Mucosa of stomach (tissue), 1 donor: Measurements from ENCODE around the gene TUBB6.

Experiments used
- H3K27me3 ChIP-seq: one replicate; pipeline ENCODE4 v1.7.0; 2013; ENCODE audit warnings: mild to moderate bottlenecking, low read length; ENCODE audit not compliant: control insufficient read depth, insufficient read depth
- H3K36me3 ChIP-seq: one replicate; pipeline ENCODE4 v1.7.0; 2013; ENCODE audit warnings: low read length; ENCODE audit not compliant: control insufficient read depth, insufficient read depth
- H3K4me1 ChIP-seq: one replicate; pipeline ENCODE4 v1.7.0; 2013; ENCODE audit warnings: mild to moderate bottlenecking, low read length; ENCODE audit not compliant: control insufficient read depth, insufficient read depth
- H3K4me3 ChIP-seq: one replicate; pipeline ENCODE4 v1.7.0; 2013; ENCODE audit warnings: low read length
- H3K9ac ChIP-seq: one replicate; pipeline ENCODE4 v1.7.0; 2013; ENCODE audit warnings: mild to moderate bottlenecking, low read length, moderate library complexity
- H3K9me3 ChIP-seq: one replicate; pipeline ENCODE4 v1.7.0; 2013; ENCODE audit warnings: mild to moderate bottlenecking, low read length, moderate library complexity; ENCODE audit not compliant: control insufficient read depth
- donor health status: Pancreatic carcinoma.

Gene TUBB6

DNA sequence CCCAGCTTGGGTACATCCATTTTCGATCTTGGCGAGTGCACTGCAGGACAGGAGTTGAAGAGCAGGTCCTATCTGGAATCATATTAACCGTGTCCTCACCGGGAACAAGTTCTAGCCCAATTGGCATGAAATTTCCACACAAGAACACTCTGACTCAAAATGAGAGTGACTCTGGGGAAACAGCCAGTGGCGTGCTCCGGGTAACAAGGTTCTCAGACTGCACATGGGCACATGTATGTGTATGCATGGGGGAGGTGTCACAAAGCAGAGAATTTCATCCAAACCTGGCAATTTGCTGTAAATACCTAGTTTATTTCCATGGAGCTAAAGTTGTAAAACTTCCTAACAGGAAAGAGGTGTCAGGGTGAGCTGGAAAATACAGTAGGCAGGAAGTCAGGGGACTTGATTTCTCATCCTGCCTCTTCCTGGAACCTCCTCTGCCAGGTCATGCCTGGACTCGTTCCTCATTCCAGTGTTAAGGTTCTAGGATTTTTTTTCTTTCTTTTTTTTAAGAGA lies 1.7 kb downstream of the TUBB6 start:
- H3K9me3 ChIP-seq = no peaks in the 10 kb centered on the region
- H3K27me3 ChIP-seq = peaks cover 37% of the 10 kb centered on the region
- no peaks in the 10 kb centered on the region for H3K36me3 ChIP-seq
- no peak overlapping the region for H3K9ac ChIP-seq
- H3K4me3 ChIP-seq = no peak overlapping the region
- H3K4me1 ChIP-seq = peaks cover 18% of the 10 kb centered on the region

DNA sequence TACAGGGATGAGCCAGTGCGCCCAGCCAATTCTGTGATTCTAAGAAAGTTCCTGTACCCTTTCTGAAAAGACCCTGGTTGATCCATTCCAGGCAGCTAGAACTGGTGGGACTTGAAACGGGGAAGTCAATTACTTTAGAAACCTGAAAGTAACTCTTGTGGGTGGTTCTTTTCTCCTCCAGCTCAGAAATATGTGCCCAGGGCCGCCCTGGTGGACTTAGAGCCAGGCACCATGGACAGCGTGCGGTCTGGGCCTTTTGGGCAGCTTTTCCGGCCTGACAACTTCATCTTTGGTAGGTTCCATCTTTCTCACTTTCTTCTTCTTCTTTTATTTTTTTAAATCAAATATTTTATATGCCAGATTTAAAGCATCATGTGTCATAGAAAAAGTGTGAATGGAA lies 2.7 kb downstream of the TUBB6 start:
- peaks cover 35% of the 10 kb centered on the region for H3K27me3 ChIP-seq
- H3K4me3 ChIP-seq = no peak overlapping the region

DNA sequence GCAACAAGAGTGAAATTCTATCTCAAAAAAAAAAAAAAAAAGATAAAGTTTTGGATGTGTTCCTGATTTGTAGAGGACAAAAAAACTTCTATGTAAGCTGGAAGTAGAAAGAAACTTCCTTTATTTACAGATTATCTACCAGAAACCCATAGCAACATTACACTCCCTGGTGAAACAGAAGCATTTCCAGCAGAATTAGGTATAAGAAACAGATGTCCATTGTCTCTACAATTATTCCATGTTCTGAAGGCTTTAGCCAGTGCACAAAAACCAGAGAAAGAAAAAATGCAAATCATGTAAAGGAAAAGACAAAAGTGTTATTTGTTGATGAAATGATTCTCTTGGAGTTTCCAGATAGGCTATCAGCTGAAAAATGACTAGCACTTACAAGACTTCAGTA lies 4.9 kb downstream of the TUBB6 start:
- H3K36me3 ChIP-seq = no peaks in the 10 kb centered on the region
- peaks cover 18% of the 10 kb centered on the region for H3K4me1 ChIP-seq

More for the DNA sequence above, 2.7 kb downstream of the TUBB6 start:
- H3K4me1 ChIP-seq = peaks cover 14% of the 10 kb centered on the region
- H3K9me3 ChIP-seq = no peaks in the 10 kb centered on the region
- no peak overlapping the region for H3K9ac ChIP-seq
- H3K36me3 ChIP-seq = no peaks in the 10 kb centered on the region

DNA sequence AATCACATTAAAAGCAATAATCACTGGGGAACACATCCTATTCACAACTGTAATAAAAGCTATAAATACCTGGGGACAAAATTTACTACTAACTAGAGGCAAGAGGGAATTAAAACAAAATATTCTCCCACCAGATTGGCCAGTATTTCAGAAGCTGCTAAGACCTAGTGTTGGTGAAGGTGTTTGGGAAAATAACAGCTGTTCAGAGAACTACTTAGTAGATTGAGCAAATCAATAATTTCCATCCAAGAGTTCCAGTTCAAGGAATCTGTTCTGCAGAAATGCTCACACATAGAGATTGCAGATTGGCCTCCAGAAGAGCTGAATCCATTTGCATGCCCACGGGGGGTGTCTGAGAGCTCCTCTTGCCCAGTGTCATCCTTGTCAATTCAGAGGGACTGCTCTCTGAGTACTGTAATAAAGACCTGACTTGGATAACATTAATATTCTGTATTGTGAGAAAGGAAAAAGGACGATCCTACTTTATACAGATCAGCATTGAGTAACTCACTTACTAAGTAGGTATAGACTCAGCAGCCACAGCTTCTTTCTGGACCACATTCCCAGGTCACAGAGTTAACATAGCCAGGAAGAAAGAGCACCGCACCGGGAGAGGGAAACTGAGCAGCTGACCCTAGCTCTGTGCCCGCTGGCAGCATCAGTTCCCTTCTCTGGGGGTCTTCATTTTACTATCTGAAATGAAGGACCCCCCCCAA lies 5.6 kb downstream of the TUBB6 start:
- H3K36me3 ChIP-seq = no peaks in the 10 kb centered on the region
- no peak overlapping the region for H3K4me3 ChIP-seq
- no peak overlapping the region for H3K9ac ChIP-seq
- peaks cover 22% of the 10 kb centered on the region for H3K4me1 ChIP-seq
- peaks cover 11% of the 10 kb centered on the region for H3K27me3 ChIP-seq
- no peaks in the 10 kb centered on the region for H3K9me3 ChIP-seq

More for the DNA sequence above, 4.9 kb downstream of the TUBB6 start:
- peaks cover 15% of the 10 kb centered on the region for H3K27me3 ChIP-seq
- no peaks in the 10 kb centered on the region for H3K9me3 ChIP-seq
- H3K9ac ChIP-seq = no peak overlapping the region
- H3K4me3 ChIP-seq = no peak overlapping the region

DNA sequence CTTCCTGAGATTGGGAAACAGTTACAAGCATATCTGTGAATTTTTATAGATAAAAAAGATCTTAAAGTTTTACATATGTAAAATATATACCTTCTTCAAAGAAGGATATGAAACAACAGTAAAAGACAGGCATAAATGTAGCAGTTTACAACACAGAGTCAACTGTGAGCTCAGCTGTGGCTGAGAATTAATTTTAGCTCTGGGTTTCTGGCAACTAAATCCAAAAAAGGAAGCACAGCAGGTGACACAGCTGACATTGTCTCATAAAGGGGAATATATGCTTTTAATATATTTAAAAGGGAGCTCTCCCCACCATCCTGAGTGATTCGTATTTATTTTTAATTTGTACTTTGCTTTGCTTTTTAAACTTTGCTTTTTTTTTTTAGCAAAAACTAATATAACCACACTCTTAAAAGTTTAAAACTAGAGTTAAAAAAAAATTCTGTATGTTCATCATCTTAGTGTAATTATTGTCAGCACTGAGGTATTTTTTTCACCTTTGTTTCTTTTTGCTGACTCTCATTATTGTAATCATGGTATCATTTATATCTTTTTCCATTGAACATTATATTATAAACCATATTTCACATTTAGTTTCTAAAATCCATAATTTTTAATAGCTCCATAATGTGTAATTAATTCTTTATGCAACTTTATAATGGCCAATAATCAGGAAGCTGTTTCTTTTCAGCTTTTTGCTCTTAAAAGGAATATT lies 6.7 kb downstream of the TUBB6 start:
- Histone ChIP-seq H3K4me1 (peaks cover 18% of the 10 kb centered on the region), H3K9me3 (no peaks in the 10 kb centered on the region), H3K4me3 (no peak overlapping the region), H3K27me3 (peaks cover 1% of the 10 kb centered on the region), H3K36me3 (no peaks in the 10 kb centered on the region), H3K9ac (no peak overlapping the region)

DNA sequence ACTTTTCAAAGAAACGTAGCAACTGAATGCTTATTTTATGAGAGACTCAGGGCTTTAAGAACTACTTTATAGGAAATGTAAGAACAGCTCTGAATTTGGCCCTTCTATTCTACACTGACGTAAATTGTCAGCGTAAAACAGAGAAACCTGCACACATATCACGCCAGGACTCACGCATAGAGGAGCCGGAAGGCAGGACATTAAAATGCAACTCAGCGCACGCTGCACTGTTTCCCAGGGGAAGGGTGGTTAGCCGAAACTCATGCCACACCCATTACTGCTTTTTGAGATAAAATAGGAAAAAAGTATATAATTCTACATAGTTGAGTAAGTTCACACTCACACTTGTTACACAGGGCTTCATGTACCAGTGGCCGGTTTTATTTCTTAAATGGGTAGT lies 7.4 kb downstream of the TUBB6 start:
- Histone ChIP-seq H3K9me3 (no peaks in the 10 kb centered on the region), H3K4me3 (no peak overlapping the region), H3K27me3 (no peaks in the 10 kb centered on the region), H3K9ac (no peak overlapping the region), H3K36me3 (no peaks in the 10 kb centered on the region), H3K4me1 (peaks cover 18% of the 10 kb centered on the region)

DNA sequence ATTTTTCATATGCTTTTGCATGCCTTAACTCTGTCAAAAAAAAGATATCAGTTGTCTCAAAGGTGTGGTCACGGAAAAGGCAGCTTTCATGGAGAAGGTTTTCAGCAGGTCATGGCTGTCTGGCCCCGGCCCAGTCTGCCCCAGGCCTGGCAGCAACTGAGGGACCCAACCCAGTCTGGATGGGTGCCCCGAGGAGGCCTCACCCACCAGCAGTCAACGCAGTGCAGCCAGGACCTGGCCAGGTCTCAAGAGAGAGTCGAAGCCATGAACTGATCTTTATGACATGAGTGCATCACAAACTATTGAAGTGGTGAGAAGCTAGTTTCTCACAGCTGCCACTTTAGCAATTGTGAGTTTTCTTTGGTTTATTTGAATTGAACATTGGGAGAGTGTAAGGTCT lies 7.9 kb downstream of the TUBB6 start:
- Histone ChIP-seq H3K4me3 (no peak overlapping the region), H3K36me3 (no peaks in the 10 kb centered on the region), H3K9ac (no peak overlapping the region), H3K9me3 (no peaks in the 10 kb centered on the region), H3K4me1 (peaks cover 18% of the 10 kb centered on the region), H3K27me3 (no peaks in the 10 kb centered on the region)

DNA sequence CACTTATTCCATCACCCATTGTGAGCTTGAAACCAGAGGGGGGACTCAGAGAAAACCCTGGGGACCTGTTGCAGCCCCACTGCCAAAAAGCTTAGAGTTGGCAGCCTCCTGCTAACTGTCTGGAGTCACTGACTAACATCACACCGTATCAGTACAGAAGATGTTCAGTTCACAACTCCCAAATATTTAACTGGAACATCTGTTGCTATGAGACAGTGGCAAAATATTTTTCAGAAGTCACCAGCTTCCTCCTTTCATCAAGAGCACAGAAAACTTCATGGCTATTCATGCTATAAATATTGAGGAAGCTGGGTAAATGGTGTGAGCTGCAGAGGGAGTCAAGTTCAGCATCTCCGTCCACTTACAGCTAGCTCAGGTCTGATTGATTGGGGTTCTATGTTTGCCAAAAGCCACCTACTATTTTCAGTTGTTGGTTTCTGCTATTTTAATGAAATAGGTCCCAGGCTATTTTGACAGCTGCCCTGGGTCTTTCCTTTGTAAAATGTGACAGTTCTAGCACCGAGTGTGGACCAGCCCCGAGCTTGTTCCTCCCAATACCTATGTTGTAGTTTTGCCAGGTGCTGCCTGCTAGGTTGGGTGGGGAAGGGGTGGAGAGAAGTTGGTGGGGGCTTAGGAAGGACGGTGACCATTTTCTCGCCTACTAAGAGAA lies 9.8 kb downstream of the TUBB6 start:
- no peaks in the 10 kb centered on the region for H3K36me3 ChIP-seq
- no peak overlapping the region for H3K9ac ChIP-seq
- peaks cover 18% of the 10 kb centered on the region for H3K4me1 ChIP-seq
- H3K4me3 ChIP-seq = no peak overlapping the region
- no peaks in the 10 kb centered on the region for H3K9me3 ChIP-seq
- no peaks in the 10 kb centered on the region for H3K27me3 ChIP-seq

DNA sequence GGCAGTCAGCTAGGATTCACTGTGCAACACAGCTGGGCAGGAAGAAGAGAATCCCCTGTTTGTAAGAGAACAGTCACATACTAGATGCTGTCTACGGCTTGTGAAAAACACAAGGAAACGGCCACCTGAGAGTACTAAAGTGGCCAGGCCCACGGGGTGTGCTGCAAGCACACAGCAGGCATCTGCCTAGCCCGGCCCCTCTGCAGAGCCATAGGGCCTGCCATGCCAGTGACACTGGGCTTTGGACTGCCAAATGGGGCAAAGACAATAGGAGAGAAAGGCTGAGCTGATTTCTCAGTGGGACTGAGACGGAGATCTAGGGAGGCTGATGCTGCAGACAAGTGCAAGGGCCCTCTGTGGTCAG lies 10.3 kb downstream of the TUBB6 start:
- Histone ChIP-seq H3K4me3 (no peak overlapping the region), H3K9me3 (no peaks in the 10 kb centered on the region), H3K4me1 (peaks cover 16% of the 10 kb centered on the region), H3K9ac (no peak overlapping the region), H3K27me3 (no peaks in the 10 kb centered on the region), H3K36me3 (no peaks in the 10 kb centered on the region)

DNA sequence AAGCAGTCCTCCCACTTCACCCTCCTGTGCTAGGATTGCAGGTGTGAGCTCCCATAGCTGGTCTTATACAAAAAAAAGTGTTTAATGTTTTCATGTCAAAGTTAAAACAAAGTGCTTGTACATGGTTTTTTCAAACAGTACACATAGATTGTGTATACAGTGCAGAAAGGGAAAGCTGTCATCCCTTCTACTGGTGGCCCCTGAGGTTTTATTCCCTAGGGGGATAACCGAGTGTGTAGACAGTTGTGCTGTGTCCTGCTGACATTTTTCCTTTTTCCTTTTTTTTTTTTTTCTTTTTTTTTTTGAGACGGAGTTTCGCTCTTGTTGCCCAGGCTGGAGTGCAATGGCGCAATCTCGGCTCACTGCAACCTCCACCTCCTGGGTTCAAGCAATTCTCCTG lies 10.8 kb downstream of the TUBB6 start:
- no peaks in the 10 kb centered on the region for H3K36me3 ChIP-seq
- H3K4me3 ChIP-seq = no peak overlapping the region
- no peak overlapping the region for H3K9ac ChIP-seq
- H3K27me3 ChIP-seq = no peaks in the 10 kb centered on the region
- no peaks in the 10 kb centered on the region for H3K9me3 ChIP-seq
- peaks cover 11% of the 10 kb centered on the region for H3K4me1 ChIP-seq

DNA sequence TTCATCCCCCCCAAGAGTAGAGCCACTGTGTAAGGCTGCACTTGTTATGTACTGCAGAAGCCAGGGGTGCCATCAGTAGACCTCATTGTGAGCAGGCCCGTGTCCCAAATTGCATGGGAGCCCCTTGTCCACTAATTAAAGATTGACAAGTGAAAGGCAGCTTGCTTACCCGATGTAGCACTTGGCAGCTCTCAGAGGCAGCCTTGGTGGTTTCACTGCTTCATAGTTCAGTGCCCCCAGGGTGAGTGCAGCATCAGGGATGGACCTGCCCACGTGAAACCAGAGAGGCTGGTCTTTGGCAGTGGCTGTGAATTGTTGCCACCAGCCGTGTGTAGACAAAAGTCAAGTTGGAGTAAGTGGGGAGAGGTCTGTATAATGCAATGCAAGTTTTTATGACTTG lies 13.3 kb downstream of the TUBB6 start:
- Histone ChIP-seq H3K9ac (no peak overlapping the region), H3K27me3 (no peaks in the 10 kb centered on the region), H3K36me3 (no peaks in the 10 kb centered on the region), H3K4me3 (no peak overlapping the region), H3K9me3 (no peaks in the 10 kb centered on the region), H3K4me1 (peaks cover 8% of the 10 kb centered on the region)
